ENCODE results near the gene MYO16.

- TF ChIP-seq POLR2A (IDR thresholded peaks at IDR 0.05) (no peak), CTCF (IDR thresholded peaks at IDR 0.05) (no peak)
These were observed 4.4 kb upstream of the MYO16 start for GRCh38 chr13:108624979-108625378.
